HG02943 (cell line): ENCODE data around the gene MUC21.
"Not testable (repeated sequence)": the region's sequence is repeated elsewhere in the genome, so short reads cannot be mapped to it uniquely, and the experiment has no call there.

Source experiments
- ATAC-seq: cut with Tn5 transposase; IDR thresholded peaks from one replicate; pipeline ENCODE4 v1.9.1; 2021; ENCODE audit warnings: mild to moderate bottlenecking, low read depth, moderate library complexity; ENCODE audit not compliant: unreplicated experiment

The MUC21 gene

GRCh38 chr6:31005249-31006020, 21.9 kb downstream of the MUC21 start:
- no peak for ATAC-seq

DNA sequence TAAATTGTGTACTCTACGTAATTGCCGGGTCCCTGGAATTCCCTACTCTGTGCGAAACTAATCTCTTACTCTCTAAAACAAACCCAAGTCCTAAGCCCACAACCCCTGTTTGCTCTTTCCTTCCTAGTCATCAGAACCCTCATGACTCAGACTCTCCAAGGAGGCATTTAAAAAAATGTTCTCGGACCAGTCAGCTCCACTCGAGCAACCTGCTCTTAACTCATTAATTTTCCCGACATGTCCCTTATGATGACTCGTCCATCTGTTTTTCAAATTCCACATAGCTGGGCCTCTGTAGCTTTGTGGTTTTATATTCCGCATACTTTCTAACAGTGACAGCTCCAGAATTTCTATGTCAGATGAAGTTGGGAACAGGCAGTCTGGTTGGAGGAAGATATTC, 24.2 kb downstream of the MUC21 start:
- ATAC-seq: no peak

DNA sequence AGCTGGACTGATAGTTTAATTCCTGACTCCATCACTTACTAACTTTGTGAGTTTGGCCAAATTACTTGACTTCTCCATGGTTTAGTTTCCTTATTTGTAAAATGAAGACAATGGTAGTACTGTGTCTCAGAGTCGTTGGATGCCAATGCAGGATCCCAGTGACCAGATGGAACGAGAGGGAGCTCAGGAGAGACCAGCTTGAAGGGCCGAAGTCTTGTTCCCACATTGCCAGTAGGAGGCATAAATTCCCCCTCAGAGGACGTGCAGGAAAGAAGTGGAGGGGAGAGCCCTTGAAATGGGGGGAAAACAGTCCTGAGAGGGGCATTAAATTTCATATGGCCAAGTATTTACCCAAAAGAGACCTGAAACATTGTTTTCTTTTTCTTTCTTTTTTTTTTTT, 24.6 kb downstream of the MUC21 start:
- ATAC-seq: no peak

GRCh38 chr6:31009731-31010130, 26.2 kb downstream of the MUC21 start:
- no peak for ATAC-seq

GRCh38 chr6:31010393-31011060, 27.0 kb downstream of the MUC21 start, which contains the start of gene MUC22:
Gene MUC22 (plus strand): TSS chr6:31010474. CDS start chr6:31010707, 233 bp downstream.
- no peak for ATAC-seq

DNA sequence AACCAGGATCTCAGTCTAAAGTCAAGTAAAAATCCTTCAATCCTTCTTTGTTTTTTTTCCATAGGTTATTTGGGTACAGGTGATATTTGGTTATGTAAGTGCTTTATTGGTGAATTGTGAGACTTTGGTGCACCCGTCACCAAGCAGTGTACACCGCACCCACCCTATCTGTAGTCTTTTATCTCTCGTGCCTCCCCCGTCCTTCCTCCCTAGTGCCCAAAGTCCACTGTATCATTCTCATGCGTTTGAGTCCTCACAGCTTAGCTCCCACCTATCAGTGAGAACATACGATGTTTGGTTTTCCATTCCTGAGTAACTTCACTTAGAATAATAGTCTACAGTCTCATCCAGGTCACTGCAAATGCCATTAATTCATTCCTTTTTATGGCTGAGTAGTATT, 27.6 kb downstream of the MUC21 start:
- no peak for ATAC-seq

GRCh38 chr6:31016659-31017299, 33.3 kb downstream of the MUC21 start:
- no peak for ATAC-seq

DNA sequence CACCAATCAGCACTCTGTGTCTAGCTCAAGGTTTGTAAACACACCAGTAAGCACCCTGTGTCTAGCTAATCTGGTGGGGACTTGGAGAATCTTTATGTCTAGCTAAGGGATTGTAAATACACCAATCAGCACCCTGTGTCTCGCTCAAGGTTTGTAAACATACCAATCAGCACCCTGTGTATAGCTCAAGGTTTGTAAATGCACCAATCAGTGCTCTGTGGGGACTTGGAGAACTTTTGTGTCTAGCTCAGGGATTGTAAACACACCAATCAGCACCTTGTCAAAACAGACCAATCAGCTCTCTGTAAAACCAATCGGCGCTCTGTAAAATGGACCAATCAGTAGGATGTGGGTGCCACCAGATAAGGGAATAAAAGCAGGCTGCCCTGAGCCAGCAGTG, 33.9 kb downstream of the MUC21 start:
- ATAC-seq: not testable (repeated sequence)

- ATAC-seq: no peak
These were observed 36.5 kb downstream of the MUC21 start for GRCh38 chr6:31020057-31020456.

DNA sequence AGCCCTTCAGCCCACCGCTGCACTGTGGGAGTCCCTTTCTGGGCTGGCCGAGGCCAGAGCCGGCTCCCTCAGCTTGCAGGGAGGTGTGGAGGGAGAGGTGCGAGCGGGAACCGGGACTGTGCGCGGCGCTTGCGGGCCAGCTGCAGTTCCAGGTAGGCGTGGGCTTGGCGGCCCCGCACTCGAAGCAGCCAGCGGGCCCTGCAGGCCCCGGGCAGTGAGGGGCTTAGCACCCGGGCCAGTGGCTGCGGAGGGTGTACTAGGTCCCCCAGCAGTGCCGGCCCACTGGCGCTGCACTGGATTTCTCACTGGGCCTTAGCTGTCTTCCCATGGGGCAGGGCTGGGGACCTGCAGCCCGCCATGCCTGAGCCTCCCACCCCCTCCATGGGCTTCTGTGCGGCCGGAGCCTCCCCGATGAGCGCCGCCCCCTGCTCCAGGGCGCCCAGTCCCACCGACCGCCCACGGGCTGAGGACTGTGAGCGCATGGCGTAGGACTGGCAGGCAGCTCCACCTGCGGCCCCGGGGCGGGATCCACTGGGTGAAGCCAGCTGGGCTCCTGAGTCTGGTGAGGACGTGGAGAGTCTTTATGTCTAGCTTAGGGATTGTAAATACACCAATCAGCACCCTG, 37.2 kb downstream of the MUC21 start:
- not testable (repeated sequence) for ATAC-seq

DNA sequence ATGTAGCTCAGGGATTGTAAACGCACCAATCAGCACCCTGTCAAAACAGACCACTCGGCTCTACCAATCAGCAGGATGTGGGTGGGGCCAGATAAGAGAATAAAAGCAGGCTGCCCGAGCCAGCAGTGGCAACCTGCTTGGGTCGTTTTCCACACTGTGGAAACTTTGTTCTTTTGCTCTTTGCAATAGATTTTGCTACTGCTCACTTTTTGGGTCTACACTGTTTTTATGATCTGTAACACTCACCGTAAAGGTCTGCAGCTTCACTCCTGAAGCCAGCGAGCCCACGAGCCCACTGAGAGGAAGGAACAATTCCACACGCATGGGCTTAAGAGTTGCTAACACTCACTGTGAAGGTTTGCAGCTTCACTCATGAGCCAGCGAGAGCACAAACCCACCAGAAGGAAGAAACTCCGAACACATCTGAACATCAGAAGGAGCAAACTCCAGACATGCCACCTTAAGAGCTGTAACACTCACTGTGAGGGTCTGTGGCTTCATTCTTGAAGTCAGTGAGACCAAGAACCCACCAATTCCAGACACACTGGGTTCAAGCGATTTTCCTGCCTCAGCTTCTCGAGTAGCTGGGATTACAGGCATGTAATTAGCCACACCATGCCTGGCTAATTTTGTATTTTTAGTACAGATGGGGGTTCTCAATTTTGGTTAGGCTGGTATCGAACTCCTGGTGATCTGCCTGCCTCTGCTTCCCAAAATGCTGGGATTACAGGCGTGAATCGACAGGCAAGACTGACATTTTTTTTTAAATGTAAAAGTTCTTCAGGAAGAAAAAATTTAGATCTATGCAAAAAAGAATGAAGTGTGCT, 38.4 kb downstream of the MUC21 start:
- not testable (repeated sequence) for ATAC-seq

GRCh38 chr6:31025595-31025994, 42.1 kb downstream of the MUC21 start:
- no peak for ATAC-seq

GRCh38 chr6:31031095-31031494, 47.6 kb downstream of the MUC21 start:
- ATAC-seq: no peak

DNA sequence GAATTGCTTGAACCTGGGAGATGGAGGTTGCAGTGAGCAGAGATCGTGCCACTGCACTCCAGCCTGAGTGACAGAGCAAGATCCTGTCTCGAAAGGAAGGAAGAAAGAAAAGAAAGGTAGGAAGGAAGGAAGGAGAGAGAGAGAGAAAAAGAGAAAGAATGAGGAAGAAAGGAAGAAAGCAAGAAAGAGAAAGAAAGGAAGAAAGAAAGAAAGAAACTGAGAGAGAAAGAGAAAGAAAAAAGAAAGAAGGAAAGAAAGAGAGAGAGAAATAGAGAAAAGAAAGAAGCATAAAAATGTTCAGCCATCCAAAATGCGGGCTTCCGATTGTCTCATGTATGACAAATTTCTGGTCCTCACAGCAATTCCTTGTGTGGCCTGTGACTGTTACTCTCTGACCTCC, 49.6 kb downstream of the MUC21 start:
- ATAC-seq: no peak

GRCh38 chr6:31035862-31036497, 52.5 kb downstream of the MUC21 start:
- ATAC-seq: no peak

DNA sequence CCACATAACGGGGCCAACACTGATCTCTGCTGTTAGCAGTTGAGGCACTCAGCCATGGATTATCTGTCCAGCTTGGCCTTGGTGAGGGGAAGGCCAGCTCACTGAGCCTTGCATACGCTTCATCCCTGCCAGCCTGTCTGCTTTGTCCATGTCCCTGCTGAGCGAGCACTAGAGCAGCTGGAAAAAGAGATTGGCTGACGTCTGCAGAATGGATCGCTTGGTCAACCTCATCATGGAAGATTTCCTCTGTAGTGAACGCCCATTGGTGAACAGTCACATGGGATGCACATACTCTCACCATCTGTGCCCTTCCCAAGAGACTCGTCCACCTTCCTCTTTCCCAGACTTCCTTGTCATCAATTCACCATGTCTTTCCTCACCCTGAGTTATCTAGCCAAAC, 53.7 kb downstream of the MUC21 start:
- ATAC-seq: no peak

GRCh38 chr6:31037682-31038081, 54.2 kb downstream of the MUC21 start:
- ATAC-seq: no peak

GRCh38 chr6:31038559-31038958, 55.0 kb downstream of the MUC21 start:
- no peak for ATAC-seq
